Measurements from ENCODE around the gene INPP1. TPM values are rescaled to one million over a fixed set of nuclear protein-coding genes. Genes with fewer than 3 reads are reported as not detected.
A peak's percentile ranks its signal among the peaks of the same experiment; 100 is the strongest.
"Not testable (repeated sequence)": the region's sequence is repeated elsewhere in the genome, so short reads cannot be mapped to it uniquely, and the experiment has no call there.

Gene INPP1
- 27.2 and 35.0 TPM in 2 replicates for total RNA-seq (2014; rRNA removed; shearing (Covaris generic))

- peaks cover 15% of the 10 kb centered on the region for H3K4me1 ChIP-seq
- no peaks in the 10 kb centered on the region for H3K27me3 ChIP-seq
- DNase-seq, result peak; percentile 85
- no peaks in the 10 kb centered on the region for H3K36me3 ChIP-seq
- H3K4me3 ChIP-seq, result peak within 1 kb of the TSS; percentile 76
- H3K27ac ChIP-seq, result peak within 1 kb of the TSS; percentile 30; the same call in 1 of the 2 replicates
- H3K9me3 ChIP-seq (replicated peaks), result no peaks in the 10 kb centered on the region
Measured at GRCh38 chr2:190343536-190344275, at the start of gene INPP1. Gene INPP1 (plus strand): TSS chr2:190343589. CDS start chr2:190360103, 16,514 bp downstream.

GRCh38 chr2:190297880-190298279 lies 45.5 kb upstream of the INPP1 start:
- H3K36me3 ChIP-seq, result peaks cover 46% of the 10 kb centered on the region
- not testable (repeated sequence) for DNase-seq; H3K4me1 ChIP-seq; H3K9me3 ChIP-seq (replicated peaks); H3K27ac ChIP-seq; H3K4me3 ChIP-seq; H3K27me3 ChIP-seq

DNA sequence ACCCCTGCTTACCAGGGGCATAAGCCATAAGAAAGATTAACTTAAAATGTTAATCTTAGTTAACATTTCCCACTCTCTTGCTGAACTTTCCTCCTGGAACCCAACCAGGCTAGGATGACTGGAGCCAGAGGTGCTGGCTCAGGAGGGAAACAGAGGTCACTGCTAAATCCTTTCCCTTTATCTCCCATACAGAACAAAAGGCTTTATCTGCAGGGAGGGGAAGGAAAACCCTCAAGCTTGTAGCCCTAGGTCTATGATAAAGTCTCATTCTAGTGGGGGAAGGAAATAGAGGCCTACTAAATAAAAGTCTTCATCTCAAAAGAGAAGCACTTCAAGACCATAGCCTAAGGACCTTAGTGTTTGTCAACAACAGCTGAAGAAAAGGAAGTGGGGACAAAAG lies 42.4 kb upstream of the INPP1 start:
- no peak for DNase-seq
- H3K4me3 ChIP-seq, result no peak overlapping the region

DNA sequence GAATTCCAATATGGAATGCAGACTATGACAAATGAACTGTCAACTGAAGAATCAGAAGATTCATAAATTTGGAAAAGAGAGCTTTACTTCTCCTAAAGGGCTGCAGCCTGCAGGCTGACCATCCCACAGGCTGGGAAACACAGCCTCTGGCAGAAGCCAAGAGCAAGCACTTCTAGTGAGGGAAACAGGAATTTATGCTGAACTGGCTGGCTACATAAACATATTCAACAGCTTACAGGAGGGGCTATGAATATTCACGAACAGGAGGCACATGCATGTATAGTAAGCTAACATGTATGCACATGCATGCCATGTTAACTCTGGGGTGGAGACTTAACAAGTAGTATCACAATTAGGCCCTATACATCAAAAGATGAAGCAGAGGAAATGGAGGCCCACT lies 41.3 kb upstream of the INPP1 start:
- Histone ChIP-seq H3K4me3 (no peak overlapping the region), H3K9me3 (replicated peaks) (no peaks in the 10 kb centered on the region), H3K4me1 (no peaks in the 10 kb centered on the region), H3K27ac (no peak overlapping the region), H3K36me3 (peaks cover 28% of the 10 kb centered on the region), H3K27me3 (no peaks in the 10 kb centered on the region)
- no peak for DNase-seq

More for the DNA sequence above, 42.4 kb upstream of the INPP1 start:
- Histone ChIP-seq H3K27ac (no peak overlapping the region), H3K36me3 (peaks cover 28% of the 10 kb centered on the region), H3K27me3 (no peaks in the 10 kb centered on the region), H3K4me1 (no peaks in the 10 kb centered on the region), H3K9me3 (replicated peaks) (no peaks in the 10 kb centered on the region)

- Histone ChIP-seq H3K4me3 (no peak overlapping the region), H3K4me1 (no peaks in the 10 kb centered on the region), H3K27me3 (no peaks in the 10 kb centered on the region), H3K27ac (no peak overlapping the region), H3K9me3 (replicated peaks) (no peaks in the 10 kb centered on the region), H3K36me3 (peaks cover 37% of the 10 kb centered on the region)
- DNase-seq, result no peak
Measured at GRCh38 chr2:190303647-190304046, 39.7 kb upstream of the INPP1 start.

- H3K27me3 ChIP-seq, result no peaks in the 10 kb centered on the region
- no peak for DNase-seq
- H3K27ac ChIP-seq, result no peak overlapping the region
- peaks cover 44% of the 10 kb centered on the region for H3K36me3 ChIP-seq
- no peak overlapping the region for H3K4me3 ChIP-seq
- H3K9me3 ChIP-seq (replicated peaks), result no peaks in the 10 kb centered on the region
- no peaks in the 10 kb centered on the region for H3K4me1 ChIP-seq
Measured at GRCh38 chr2:190304404-190304803, 39.0 kb upstream of the INPP1 start.

DNA sequence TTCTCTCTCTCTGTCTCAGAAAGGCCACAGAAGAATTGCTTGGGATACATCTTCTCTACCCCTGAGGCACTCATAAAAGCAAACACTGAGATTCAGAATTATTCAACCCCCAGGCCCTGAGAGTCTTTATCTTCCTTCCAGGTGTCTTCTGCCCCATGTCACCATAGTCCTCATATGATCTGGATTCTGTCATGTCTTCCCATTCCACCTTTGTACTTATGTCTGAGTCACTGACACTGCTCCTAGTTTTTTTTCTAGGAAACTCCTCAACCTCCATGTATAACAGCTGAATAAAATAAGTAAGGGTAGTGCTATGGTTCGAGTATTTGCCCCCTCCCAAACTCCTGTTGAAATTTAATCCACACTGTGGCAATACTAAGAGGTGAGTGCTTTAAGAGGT lies 35.4 kb upstream of the INPP1 start:
- DNase-seq, result no peak
- H3K36me3 ChIP-seq, result peaks cover 36% of the 10 kb centered on the region
- no peaks in the 10 kb centered on the region for H3K4me1 ChIP-seq
- H3K9me3 ChIP-seq (replicated peaks), result no peaks in the 10 kb centered on the region
- H3K27me3 ChIP-seq, result no peaks in the 10 kb centered on the region
- H3K4me3 ChIP-seq, result no peak overlapping the region
- H3K27ac ChIP-seq, result no peak overlapping the region

DNA sequence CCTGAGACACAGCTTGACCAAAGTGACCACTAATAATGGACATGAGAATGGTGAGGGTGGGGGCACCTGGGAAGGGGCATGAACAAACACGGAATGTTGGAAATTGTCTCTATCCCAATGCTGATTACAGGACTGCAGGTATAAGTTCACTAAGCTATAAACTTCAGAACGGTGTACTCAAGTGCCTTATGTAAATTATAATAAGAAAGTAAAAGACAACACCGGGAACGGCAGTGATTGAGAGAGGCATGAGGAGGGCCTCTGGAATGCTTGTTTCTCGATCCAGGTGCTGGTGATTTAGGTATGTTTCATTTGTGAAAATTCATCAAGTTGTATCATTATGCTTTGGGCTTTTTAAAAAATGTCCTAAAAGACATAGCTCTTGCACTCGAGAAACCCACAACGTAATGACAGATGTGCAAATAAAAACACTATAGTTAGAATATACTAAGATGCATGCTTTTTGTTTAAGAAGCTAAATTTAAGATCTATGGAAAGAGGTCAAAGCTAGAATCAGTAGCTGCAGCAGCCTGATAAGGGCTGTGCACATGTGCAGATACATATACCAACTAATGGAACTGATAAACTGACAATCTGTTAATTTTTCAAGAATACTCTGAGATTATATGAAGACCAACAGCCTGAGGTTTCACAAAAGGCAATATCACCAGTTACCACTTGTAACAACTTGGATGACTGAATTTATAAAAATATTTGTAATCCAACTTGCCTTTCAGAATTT lies 31.3 kb upstream of the INPP1 start:
- no peak overlapping the region for H3K27ac ChIP-seq
- H3K27me3 ChIP-seq, result no peaks in the 10 kb centered on the region
- H3K36me3 ChIP-seq, result peaks cover 27% of the 10 kb centered on the region
- DNase-seq, result no peak
- H3K4me3 ChIP-seq, result no peak overlapping the region
- H3K9me3 ChIP-seq (replicated peaks), result no peaks in the 10 kb centered on the region
- no peaks in the 10 kb centered on the region for H3K4me1 ChIP-seq

DNA sequence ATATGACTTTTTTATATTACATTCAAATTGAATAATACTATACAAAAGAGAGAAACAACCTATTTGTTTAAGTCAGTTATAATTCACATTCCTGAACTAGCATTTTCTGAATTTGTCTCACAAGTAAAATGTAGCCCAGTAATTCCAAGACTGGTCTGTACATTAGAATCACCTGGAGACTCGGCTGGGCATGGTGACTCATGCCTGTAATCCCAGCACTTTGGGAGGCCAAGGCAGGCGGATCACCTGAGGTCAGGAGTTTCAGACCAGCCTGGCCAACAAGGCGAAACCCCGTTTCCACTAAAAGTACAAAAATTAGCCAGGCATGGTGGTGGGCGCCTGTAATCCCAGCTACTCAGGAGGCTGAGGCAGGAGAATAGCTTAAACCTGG lies 30.8 kb upstream of the INPP1 start:
- not testable (repeated sequence) for DNase-seq; H3K27ac ChIP-seq; H3K27me3 ChIP-seq; H3K4me1 ChIP-seq; H3K9me3 ChIP-seq (replicated peaks); H3K4me3 ChIP-seq
- H3K36me3 ChIP-seq, result peaks cover 25% of the 10 kb centered on the region

- H3K36me3 ChIP-seq, result peaks cover 15% of the 10 kb centered on the region
- H3K4me3 ChIP-seq, result no peak overlapping the region
- no peaks in the 10 kb centered on the region for H3K27me3 ChIP-seq
- H3K4me1 ChIP-seq, result no peaks in the 10 kb centered on the region
- H3K27ac ChIP-seq, result no peak overlapping the region
- no peaks in the 10 kb centered on the region for H3K9me3 ChIP-seq (replicated peaks)
- no peak for DNase-seq
Measured at GRCh38 chr2:190313880-190314279, 29.5 kb upstream of the INPP1 start.

DNA sequence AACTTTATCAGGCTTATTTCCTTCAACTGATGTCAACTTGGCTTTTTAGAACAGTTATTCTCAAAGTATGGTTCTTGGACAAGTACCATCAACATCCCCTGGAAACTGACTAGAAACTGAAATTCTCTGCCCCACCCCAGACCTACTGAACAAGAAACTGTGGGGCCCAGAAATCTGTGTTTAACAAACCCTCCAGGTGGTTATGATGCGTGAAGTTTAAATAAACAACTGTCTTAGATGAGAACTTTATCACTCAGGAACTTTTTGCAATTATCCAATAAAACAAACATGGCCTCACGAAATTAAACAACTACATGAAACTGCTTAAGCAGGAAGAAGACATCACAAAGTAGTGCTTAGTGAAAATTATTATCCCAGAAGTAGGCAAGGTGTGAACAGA lies 28.1 kb upstream of the INPP1 start:
- Histone ChIP-seq H3K9me3 (replicated peaks) (no peaks in the 10 kb centered on the region), H3K4me3 (no peak overlapping the region)
- DNase-seq, result no peak

DNA sequence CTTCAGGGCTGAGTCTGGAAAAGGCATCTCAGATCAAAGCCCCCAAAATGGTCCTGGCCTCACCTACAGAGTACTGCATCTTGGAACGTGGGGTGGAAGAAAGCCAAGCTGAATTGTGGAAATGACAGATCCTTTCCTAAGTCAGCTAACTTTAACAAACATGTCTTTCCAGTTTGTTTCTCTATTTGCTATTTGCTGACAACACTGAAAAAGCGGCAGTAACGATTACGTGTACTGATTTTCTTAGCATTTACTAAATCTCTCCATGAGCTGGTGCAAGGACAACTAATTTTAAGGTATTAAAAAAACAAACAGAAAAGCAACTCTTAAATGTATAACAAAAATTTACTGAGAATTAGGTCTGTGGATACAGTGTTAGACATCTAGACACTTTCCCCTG lies 24.9 kb upstream of the INPP1 start:
- H3K9me3 ChIP-seq (replicated peaks), result no peaks in the 10 kb centered on the region
- H3K27me3 ChIP-seq, result no peaks in the 10 kb centered on the region
- no peak overlapping the region for H3K27ac ChIP-seq
- no peaks in the 10 kb centered on the region for H3K36me3 ChIP-seq
- no peak for DNase-seq
- no peaks in the 10 kb centered on the region; the same call in 1 of the 2 replicates for H3K4me1 ChIP-seq
- peak overlapping the region; percentile 62 for H3K4me3 ChIP-seq

More for the DNA sequence above, 28.1 kb upstream of the INPP1 start:
- Histone ChIP-seq H3K36me3 (peaks cover 5% of the 10 kb centered on the region), H3K4me1 (no peaks in the 10 kb centered on the region; the same call in 1 of the 2 replicates), H3K27me3 (no peaks in the 10 kb centered on the region), H3K27ac (no peak overlapping the region)

DNA sequence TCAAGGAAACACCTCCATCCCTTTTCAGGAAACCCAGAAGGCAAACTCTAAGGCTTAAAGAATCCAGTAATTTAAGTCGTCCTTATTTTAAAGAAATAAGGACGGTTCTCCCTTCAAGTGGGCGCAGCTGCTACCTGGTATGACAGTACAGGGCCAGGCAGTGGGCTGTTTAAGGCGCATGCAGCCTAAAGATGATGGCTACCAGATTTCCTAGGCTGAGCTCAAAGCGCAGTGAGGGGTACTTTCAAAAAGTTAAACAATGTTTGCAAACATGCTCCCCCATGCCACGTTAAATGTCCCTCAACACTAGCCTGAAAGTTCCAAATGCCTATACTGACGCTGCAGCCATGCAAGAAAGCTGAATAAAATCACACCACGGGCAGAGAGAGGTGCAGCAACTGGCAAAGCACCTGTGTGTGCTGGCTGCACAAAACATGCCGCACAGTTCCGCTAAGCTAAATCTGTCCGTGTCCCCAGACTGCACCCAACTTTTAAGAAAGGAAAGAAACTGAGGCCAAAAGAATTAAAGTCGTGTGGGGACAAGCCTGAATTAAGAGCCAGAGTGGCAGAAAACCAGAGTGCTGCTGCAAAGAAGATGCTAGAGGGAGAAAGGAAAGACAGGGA lies 24.3 kb upstream of the INPP1 start:
- Histone ChIP-seq H3K9me3 (replicated peaks) (no peaks in the 10 kb centered on the region), H3K27ac (no peak overlapping the region; the same call in 1 of the 2 replicates), H3K4me3 (peak overlapping the region; percentile 62), H3K36me3 (no peaks in the 10 kb centered on the region), H3K4me1 (no peaks in the 10 kb centered on the region; the same call in 1 of the 2 replicates), H3K27me3 (no peaks in the 10 kb centered on the region)
- DNase-seq, result peak in 1 of 2 experiments; percentile 37

DNA sequence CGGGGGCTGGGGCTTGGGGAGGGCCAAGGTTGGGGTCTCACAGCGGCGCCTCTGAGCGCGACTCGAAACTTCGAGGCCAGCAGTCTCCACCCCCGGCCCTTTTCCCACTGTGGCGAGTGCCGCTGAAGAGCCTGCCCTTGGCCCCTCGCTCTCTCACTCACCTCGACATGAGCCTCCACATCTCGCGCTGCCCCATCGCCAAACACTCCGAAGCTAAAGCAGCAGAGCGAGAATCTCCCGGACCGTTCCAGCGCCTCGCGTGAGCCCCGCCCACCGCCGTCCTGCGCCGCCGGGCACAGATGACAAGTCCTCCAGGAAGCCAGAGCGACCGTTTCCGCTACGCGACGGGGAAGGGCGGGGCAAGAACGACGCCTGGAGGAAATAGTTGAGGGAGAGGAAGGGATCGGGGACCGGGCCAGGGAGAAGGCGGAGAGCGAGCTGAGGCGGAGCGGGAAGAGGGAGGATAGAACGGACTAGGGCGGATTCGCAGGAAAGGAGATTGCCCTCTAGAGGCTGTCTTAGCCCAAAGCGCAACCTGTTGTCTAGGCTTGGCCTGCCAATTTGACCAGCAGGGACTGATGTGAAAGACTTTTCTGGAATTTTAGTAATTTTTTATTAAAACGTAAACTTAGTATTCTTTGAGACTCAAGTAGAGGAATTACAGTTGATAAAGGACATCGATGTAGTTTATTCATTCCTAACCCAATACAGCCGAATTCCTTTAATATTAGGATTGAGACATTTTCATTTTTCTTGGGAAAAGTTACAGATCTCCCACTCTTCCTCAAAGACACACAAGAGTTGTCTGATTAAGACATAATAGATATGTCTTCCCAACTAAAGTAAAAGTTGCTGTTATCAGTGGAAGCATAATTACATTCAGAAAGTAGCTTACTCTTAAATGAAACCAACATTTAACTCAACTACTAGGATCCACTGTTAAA lies 23.6 kb upstream of the INPP1 start, which contains the start of gene HIBCH:
HIBCH (minus strand) TSS at position 272 of the 944 bp plus-strand sequence; CDS start at position 196, 76 bp downstream.
- Histone ChIP-seq H3K27ac (peak within 1 kb of the TSS; percentile 2; the same call in 1 of the 2 replicates), H3K4me1 (no peaks in the 10 kb centered on the region; the same call in 1 of the 2 replicates), H3K27me3 (no peaks in the 10 kb centered on the region)

More for the DNA sequence above, 23.6 kb upstream of the INPP1 start, which contains the start of gene HIBCH:
- Histone ChIP-seq H3K36me3 (no peaks in the 10 kb centered on the region), H3K9me3 (replicated peaks) (no peaks in the 10 kb centered on the region), H3K4me3 (peak within 1 kb of the TSS; percentile 62)
- peak; percentile 100 for DNase-seq
